GM18499 (cell line): ENCODE results near the gene DNAI1.

Source experiments
- ATAC-seq: cut with Tn5 transposase; IDR thresholded peaks from one replicate; pipeline ENCODE4 v1.9.1; 2021; ENCODE audit warnings: moderate number of reproducible peaks; ENCODE audit not compliant: insufficient read depth, unreplicated experiment

The DNAI1 gene

GRCh38 chr9:34485822-34486221 lies 27.2 kb downstream of the DNAI1 start:
- no peak for ATAC-seq

DNA sequence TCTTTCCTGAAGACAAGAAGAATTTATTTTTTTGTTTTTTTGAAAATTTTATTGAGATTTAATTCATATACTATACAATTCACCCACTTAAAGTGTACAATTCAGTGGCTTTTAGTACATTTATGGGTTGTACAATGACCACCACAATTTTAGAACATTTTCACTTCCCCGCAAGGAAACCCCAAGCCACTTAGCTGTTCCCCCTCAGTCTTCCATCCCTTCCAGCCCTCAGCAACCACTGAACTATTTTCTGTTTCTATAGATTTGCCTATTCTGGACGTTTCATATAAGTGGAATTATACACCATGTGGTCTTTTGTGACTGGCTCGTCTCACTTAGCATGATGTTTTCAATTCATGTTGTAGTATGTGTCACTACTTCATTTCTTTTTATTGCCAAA lies 28.0 kb downstream of the DNAI1 start:
- ATAC-seq, result no peak

DNA sequence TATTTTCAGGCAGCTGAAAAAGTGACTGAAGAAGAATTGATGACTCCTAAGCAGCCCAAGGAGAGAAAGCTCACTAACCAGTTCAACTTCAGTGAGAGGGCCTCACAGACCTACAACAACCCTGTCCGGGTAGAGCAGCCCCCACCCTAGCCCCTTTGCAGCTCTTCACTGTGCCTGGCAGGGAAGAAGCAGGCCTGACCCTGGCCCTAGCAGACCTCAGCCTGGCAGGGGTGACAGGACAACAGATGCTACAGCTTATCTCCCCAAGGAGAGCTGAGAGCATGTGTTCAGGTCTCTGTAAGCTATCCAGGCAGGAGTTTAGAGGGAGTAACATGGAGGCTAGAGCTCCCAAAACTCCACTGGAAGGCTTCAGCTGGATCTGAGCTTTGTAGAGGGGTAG lies 31.8 kb downstream of the DNAI1 start:
- ATAC-seq, result no peak

DNA sequence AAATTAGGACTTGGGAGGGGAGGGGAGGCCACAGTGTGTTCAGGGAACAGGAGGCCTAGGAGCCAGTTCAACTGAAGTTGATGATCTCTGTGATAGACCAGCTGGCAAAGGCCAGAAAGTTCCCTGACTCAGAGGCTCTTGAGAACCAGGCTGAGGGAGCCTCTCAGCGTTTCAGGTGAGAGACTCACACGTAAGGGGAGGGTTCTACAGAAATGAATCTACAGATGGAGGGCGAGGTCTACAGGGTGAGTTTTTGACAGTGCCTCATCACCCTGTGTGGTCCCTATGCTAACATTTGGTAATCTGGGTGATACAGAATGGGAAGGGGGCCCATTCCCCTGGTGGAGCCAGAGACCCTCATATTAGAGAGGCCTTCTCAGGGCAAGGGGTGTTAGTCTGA lies 32.2 kb downstream of the DNAI1 start:
- ATAC-seq, result no peak

DNA sequence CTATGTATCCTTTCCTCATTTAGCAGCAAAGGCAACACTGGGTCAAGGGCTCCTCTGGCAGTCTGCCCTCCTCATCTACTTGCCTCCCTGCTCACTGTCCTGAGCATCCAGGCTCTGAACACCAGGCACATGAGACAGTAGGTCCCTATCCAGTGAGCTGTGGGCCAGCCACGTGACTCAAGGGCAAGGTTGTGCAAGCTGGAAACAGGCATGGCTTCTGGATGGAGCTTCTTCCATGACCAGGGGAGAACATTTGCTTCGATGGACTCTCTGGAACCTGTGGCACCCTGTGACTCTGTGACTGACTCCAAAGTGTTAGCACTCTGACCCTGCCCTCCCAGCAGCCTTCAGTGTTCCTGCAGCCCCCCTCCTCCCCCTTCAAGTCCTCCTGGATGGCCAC lies 33.0 kb downstream of the DNAI1 start:
- no peak for ATAC-seq

DNA sequence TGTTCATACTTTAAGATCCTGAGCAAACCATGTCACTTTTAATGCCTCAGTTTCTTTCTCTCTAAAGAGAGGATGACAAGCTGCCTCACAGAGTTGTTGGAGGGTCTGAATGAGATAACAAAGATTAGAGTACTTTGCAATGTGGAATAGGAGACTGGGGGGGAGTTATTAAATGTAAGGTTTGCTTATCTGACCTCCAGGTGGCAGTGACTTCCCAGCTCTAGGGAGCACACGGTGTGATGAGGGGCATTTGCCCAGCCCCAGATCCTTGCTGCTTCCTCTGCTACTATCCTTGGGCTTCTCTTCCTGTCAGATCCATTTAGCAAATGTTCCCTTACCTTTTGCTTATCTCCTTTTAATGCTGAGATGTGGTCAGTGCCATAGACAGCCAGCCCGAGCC lies 33.4 kb downstream of the DNAI1 start:
- no peak for ATAC-seq

DNA sequence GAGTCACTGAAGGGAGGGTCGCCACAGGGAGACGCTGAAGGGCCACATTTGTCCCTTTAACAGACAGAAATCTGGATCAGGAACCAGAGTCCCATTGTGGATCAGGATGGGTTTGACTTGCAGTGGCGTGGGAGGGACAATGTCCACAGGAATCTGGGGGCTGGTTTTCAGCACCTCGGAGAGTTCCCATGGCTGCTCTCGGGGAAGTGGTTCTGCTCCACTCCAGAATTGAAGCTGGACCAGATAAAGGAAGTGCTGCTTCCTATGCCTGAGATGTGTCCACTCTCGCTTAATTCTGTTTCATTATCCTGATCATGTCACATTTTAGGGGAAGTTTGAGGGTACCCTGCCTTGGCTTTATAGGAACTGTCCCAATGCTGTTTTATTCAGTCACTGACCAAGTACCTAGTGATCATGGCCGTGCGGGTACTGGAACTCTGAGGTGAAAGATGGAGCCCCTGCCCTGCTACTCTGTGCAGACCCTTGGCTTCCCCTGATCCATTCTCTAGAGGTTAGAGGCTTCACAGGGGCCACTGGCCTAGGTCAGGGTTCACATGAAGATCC lies 35.4 kb downstream of the DNAI1 start:
- ATAC-seq, result no peak

DNA sequence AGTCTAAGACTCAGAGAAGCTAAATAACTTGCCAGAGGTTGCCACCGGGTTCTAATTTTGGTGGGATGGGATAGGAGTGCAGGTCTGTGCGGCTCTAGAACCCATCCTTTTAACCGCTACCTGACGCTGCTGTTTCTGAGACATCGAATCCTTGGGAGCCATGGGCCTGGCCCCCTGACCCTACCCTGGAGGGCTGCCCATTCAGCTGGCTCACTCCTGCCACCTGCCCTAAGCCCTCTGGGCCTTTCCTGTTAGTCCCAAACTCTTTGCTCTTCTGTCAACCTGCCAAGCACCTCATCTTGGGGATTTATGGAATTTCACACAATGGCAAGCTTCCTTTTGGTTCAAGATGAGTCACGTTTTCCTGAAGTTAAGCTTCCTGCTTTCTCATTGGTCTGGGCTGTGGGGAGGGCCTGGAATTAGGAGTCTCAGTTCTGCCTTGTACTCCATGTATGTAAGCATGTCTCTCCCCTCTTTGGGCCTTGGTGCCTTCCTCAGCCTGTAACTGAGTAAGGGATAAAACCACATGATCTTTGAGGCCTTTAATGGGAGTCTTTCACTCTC lies 37.6 kb downstream of the DNAI1 start:
- ATAC-seq, result no peak

DNA sequence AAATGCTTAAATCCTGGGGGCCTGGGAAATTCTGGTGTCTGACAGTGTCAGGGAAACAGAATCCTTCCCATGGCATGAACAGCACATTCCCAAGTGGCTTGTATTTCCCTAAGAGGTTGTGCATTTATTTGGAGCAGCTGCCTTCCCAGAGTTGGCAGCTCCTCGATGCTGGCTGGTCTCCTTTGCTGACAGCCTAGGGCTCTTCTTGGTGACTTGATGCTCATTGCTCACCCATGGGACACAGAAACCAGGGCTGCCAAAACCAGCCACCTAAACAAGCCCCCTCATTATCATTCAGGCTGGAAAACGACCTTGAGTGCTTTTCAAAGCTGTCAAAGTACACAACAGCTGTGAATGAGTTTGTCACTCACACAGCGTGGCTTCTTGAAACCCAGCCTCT lies 39.9 kb downstream of the DNAI1 start:
- no peak for ATAC-seq

DNA sequence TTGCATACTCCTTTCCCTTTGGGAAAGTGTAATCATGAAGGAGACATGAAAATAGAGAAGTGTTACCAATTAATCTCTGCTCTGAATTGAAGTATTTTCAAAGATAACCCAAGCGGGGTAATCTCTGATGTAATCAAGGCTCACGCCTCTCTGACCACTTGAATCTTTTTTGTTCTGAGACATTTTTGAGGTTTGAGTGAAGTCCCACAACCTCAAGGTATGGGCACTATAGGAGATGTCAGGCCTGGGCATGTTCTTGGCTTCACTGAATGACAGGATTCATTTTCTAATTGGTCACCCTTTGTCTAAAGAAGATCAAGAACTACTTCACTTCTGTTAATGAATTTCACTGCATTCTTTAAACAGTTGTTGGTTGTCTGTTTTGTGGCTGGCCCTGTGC lies 40.5 kb downstream of the DNAI1 start:
- ATAC-seq, result no peak

DNA sequence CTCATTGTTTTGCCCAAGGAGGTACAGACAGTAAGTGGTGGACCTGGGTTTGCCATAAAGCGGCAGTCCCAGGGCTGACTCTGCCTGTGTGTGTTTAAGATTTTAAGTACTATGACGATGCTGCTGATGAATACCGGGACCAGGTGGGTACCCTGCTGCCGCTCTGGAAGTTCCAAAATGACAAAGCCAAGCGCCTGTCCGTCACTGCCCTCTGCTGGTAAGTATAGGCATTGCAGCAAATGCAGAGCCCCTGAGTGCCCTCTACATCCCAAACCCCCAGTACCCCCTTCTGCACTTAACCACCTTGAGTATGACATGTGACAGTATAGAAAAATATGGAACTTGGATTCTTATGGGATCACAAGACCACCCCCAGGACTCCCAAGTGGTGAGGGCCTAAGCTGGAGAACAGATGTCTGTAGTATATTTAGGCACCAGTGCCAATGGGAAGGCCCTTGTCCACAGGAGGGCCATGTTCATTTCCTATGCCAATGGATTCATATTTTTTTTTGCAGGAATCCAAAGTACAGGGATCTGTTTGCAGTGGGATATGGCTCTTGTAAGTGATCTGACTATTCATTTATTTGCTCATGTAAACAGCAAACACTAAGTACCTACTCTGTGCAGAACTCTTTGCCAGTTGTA lies 42.1 kb downstream of the DNAI1 start:
- no peak for ATAC-seq

- ATAC-seq, result no peak
Observed at GRCh38 chr9:34501372-34501771, 42.8 kb downstream of the DNAI1 start.

- ATAC-seq, result no peak
Observed at GRCh38 chr9:34501889-34502425, 43.4 kb downstream of the DNAI1 start.

- no peak for ATAC-seq
Observed at GRCh38 chr9:34502471-34502870, 43.9 kb downstream of the DNAI1 start.

DNA sequence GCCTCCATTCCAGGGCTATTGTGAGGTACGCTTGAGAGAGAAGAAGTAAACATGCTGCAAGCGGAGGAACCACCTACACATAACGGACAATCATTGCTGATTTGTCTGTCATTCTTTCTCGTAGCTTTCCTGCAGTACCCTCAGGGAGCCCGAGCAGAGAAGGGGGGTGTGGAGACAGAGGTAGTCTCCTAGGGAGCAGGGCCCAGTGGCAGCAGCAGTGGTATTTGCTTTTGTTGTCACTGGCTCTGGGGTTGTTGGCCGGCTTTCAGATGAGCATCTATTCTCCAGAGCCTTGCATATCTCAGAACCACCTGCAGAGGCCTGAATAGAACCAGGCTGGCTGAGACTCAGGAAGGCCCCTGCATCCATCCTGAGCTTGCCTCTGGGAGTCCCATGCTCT lies 44.3 kb downstream of the DNAI1 start:
- no peak for ATAC-seq

- ATAC-seq, result no peak
Observed at GRCh38 chr9:34503406-34503805, 44.8 kb downstream of the DNAI1 start.

DNA sequence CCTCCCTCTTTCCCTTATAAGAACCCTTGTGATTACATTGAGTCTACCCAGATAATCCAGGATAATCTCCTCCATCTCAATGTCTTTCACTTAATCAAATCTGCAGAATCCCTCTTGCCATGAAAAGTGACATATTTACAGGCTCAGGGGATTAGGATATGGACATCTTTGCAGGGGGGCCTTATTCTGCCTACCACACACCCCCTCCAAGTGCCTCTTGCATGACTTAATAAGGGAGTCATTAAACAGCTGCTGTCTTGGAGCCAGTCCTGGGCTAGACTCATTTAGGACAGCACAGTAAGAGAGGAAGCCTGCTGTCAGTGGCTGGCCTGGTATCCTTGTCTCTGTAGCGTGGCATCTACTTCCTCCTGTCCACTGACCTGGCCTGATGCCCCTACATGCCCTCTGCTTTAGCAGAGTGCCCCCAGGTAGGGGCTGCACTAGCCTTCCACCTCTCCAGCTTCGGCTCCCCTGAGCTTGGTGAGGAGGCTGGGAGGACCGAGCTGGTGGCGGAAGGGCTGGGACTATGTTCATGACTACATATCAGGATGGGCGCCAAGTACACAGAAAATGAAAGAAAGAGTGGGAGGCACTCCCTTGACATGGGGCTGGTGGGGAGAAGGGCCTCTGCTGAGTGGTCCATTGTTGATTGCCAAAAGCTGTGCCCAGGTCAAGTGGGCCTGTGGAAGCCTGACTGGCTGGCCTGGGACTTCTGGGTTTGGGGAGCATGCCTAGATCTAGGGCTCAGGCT lies 46.9 kb downstream of the DNAI1 start:
- ATAC-seq, result no peak

DNA sequence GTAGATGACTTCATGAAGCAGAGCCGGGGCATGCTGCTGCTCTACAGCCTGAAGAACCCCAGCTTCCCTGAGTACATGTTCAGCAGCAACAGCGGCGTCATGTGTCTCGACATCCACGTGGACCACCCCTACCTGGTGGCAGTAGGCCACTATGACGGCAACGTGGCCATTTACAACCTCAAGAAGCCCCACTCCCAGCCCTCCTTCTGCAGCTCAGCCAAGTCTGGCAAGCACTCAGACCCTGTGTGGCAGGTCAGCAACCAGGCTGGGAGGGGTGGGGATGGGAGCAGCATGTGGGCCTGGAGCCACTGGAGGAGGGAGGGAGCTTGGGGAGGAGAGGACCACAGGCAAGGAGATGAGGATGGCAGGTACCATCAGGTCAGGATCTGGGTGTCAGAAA lies 48.0 kb downstream of the DNAI1 start:
- ATAC-seq, result no peak

GRCh38 chr9:34507556-34507955 lies 49.0 kb downstream of the DNAI1 start:
- ATAC-seq, result no peak

DNA sequence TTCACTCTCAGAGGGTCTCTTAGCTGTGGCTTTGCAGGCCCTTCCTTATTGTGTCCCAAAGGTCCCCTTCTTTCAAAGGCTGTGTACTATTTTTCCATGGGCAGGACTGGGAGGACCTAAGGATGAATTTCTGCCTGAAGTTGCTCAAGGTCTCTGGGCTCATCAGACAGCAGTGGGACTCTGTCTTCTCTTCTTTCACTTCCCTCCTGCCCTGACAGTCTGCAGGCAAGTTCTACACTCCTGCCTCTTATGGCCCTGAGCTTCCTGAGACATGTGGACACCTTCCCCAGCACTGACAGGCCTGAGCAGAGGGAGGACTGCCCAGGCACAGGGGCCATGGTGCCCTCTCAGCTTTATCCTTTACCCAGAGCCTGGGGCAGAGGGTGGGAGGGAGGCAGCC lies 49.4 kb downstream of the DNAI1 start:
- ATAC-seq, result no peak

- no peak for ATAC-seq
Observed at GRCh38 chr9:34508463-34508862, 49.9 kb downstream of the DNAI1 start.
